ENCODE results near the gene SPO11.

Gene SPO11

DNA sequence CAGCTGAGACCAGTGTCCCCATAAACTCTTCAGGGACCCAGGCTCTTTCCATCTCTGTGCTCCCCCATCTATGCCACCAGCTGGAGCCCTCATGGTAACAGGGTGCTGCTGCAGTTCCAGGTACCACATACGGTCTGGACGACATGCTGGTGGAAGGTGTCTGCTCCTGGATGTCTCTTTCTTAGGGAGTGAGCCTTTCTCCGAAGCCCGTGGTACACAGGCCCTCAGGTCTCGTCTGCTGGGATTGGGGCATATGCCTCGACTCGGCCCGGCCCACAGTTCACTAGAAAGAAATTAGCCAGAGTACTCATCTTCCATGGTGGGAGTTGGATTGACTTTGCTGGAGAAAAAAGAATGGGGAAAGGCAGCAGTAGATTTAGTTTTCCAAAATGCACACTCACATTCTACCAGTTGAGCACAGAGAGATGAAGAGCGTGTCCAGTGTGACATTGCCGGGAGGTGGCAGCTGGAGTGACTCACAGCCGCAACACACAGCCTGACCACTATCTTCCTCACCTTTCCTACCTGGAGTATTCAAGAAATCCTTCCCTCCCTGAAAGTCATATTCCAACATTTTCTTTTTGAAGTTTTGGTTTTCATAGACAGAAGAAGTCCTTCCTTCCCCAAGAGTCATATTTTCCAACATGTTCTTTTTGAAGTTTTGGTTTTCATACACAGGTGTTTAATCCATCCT, 18.6 kb upstream of the SPO11 start:
- no peak for DNase-seq (ENCODE audit: low read depth in 2 of 2)

DNA sequence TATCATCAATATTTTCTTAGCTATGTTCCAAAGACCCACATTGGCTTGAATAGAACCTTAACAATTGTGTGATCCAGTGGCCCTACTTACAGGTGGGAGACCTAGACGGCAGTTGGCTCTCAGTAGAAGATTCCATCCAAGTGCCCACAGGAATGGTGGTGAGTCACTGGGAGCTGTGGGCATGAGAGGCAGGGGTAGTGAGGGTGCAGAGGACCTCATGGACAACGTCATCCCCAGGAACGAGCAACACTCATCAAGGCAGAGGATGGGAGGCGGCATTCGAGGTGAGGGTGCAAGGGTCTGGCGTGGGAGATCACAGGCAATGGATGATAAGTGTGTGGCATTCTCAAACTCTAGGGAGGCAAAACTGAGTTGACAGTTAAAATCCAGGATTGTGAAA, 17.5 kb upstream of the SPO11 start:
- DNase-seq (ENCODE audit: low read depth in 2 of 2): no peak

DNA sequence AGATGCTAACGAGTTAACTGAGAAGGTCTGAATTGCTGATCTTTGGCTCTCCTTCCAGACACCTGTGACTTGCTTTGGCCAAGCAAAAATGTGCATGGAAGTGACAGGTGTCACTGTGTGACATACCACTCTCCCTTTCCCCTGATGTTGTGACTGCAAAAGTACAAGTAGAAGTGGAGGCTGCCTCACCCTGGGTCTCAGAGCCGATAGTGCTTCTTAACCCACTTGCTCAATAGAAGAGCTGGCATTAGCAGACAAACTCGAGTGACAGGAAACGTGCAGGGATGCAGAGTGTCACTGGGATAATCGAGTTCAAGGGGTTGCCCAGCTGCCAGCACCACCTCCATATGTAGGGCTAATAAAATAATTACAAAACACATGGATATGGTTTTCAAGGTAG, 16.4 kb upstream of the SPO11 start:
- no peak for DNase-seq (ENCODE audit: low read depth in 2 of 2)

DNA sequence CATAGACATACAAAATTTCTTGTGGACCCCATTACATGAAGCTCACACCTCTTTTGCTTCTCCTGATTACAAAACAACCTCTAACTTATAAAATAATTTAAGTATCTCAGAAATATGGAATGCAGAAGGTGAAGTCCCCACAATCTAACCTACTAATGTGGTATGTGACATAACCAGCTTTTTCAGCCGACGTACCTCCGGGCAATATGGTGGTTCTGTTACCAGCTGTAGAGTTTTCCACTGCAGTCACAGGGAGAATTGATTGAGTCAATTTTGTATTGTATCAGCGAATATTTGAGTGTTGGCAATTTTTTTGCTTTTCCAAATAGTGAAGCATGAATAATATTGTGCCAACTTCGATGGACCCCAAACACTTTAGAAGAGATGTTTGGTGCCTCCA, 15.7 kb upstream of the SPO11 start:
- DNase-seq (ENCODE audit: low read depth in 2 of 2): no peak

DNA sequence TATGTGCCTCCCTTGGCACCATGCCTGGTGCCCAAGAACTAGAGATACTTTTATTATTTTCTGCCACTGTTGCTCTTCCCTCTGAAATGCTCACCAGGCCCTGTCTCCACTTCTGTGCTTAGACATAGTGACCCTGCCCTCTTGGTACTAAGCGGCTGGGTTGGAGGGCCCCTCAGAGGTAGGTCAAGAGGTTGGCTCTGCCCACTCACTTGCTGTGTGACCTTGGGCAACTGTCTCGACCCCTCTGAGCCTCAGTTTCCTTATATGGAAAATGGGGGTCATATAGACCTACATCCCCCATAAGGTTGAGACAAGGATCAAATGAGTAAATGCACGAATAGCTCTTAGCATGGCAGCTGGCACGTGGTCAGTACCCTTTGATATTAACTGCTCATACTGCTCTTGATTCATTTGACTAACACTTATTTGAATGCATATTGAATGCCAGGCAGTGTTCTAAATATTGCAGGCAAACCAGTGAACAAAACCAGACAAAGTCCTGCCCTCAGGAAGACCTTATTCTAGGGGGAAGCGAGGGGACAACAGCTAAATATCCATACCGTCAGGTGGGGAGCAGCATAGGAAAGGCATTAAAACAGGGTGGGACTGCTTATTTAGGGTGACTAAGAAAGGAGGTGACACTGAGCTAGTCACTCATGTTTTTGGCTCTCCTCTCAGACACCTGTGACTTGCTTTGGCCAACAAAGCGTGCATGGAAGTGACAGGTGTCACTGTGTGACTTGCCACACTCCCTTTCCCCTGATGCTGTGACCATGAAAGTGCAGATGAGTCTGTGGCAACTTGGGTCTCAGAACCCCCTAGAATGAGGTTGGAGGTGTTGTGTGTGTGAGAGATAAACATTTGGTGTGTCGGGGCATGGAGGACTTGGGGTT, 14.3 kb upstream of the SPO11 start:
- DNase-seq (ENCODE audit: low read depth in 2 of 2): no peak

DNA sequence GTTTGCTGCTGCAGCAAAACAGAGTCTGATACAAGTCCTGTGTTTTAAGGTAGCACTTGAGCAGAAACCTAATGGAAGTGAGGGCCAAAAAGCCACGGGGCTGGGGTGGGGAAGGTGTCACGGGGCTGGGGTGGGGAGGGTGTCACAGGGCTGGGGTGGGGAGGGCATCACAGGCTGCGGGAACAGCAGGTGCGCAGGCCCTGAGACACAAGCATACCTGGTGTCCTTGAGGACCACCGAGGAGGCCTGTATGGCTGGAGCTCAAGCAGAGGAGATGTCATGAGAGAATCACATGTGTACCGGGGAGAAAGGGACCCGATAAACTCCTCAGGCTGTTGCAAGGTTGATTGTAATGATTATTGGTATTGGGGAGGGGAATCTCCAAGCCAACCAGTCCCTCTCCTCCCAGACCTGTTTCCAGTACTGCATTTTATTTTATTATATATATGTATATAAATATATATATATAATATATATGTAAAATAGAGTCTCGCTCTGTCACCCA, 13.6 kb upstream of the SPO11 start:
- no peak for DNase-seq (ENCODE audit: low read depth in 2 of 2)

DNA sequence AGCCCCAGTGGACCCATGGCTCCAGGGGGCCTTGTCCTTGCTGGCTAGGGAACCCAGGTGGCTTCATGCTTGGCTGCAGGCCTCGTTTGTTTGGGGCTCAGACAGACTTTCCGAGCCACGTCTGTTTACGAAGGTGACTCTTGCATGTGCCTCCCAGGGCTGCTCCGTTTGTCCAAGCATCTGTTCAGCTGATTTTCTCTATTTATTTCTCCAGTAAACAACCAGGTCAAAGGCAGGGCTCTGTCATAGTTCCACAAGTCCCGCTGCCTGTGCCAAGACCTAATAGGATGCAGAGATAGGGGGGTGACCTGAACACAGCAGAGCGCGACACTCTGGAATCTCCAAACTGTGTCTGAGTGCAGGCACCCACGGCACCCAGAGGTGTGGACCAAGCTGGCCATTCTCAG, 12.8 kb upstream of the SPO11 start:
- no peak for DNase-seq (ENCODE audit: low read depth in 2 of 2)

DNA sequence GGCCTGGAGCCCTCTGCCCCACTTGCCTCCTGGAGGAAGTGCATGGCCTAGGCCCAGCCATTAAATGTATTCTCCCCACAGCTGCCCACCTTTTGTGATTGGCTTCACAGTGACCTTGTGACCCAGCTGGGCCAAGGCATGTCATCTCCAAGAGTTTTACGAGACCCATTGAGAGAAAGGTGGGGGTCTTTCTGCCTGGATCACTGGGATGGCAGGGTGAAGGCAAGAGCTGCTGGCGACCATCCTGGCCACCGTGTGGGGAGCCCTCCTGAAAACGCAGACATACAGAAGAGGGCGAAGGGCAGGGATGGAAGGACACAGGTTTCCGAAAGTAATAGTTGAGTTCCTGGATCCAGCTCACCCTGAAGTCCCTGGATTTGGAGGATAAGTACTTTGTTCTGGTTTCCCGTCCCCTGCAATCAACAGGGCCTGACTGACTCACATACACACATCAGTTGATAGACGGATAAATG, 12.3 kb upstream of the SPO11 start:
- DNase-seq (ENCODE audit: low read depth in 2 of 2): no peak

DNA sequence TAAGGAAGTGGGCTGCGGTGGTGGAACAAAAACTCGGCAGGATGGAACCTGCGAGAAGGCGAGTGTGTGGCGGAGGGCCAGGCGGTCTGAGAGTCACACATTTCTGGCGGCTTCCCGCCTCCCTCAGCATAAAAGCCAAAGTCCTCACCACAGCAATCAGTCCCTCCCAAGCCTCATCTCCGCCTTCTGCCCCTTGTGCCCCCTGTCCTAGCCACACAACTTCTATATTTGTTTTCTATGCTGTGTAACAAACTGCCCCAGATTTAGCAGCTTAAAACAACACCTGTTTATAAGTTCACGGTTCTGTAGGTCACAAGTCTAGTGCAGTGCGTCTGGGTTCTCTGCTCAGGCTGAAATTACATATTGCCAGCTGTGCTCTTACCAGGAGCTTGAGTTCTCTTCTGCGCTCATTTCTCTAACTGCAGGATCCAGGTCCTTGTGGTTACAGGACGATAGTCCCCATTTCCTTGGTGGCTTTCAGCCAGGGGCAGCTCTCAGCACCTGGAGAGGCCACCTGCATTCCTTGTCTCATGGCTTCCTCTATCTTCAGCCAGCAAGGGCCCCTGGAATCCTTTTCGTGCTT, 11.7 kb upstream of the SPO11 start:
- DNase-seq (ENCODE audit: low read depth in 2 of 2): no peak

DNA sequence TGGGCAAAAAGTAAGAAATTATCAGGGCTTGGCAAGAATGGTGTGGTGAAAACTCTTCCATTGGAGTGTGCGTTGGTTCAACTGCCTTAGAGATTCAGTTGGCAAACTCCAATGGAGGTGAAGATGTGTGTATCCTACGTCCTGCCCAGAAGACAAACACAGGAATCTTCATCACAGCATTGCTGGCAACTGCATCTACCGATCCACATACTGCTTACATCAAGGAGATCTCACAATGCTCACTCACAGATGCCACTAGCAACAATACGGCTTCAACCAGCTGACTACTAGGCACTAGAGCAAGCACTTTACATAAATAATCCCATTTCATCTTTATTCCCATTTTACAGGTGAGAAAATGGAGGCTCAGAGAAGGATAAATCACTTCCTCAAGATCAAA, 10.0 kb upstream of the SPO11 start:
- no peak for DNase-seq (ENCODE audit: low read depth in 2 of 2)

DNA sequence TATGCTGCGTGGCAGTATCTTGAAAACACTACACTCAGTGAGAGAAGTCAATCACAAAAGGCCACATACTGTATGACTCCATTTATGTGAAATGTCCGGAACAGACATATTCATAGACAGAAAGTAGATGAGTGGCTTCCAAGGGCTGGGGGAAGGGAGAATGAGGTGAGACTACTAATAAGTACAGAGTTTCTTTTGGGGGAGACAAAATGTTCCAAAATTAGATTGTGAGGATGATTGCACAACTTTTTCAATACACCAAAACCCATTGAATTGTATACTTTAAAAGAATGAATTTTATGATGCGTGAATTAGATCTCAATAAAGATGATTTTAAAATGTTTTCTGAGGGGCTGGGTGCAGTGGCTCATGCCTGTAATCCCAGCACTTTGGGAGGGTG, 9.2 kb upstream of the SPO11 start:
- no peak for DNase-seq (ENCODE audit: low read depth in 2 of 2)

DNA sequence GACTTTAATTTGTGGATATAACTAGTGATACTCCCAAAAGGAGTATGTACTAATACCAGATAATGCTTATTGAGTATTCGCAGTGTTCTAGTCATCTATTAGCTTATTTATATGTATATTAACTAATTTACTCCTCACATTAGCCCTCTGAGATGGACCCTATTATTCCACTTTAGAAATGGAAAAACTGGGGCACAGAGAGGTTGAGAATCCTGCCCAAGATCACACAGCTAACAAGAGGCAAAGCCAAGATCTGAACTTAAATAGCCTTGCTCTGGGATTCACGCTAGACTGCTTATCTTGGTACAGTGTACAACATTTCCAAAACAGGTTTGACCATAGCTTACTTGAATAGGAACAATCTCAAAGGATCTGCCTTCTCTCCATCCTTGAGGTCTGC, 8.5 kb upstream of the SPO11 start:
- DNase-seq (ENCODE audit: low read depth in 2 of 2): no peak

DNA sequence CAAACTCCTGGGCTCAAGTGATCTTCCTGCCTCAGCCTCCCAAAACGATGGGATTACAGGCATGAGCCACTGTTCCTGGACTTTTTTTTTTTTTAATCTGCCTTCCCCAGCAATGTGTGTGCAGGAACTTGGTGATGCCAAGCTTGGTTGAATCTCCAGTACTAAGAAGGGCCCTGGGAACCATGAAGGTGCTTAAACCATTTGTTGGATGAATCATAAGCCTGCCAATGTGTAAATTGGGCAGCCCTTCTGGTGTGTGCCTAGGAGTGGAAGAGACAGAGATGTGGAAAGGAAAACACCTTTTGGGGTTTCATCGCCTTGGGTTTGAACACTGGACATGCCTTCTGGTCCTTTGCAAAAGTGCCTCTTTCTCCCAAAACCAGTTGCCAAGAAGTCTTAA, 7.1 kb upstream of the SPO11 start:
- DNase-seq (ENCODE audit: low read depth in 2 of 2): no peak

DNA sequence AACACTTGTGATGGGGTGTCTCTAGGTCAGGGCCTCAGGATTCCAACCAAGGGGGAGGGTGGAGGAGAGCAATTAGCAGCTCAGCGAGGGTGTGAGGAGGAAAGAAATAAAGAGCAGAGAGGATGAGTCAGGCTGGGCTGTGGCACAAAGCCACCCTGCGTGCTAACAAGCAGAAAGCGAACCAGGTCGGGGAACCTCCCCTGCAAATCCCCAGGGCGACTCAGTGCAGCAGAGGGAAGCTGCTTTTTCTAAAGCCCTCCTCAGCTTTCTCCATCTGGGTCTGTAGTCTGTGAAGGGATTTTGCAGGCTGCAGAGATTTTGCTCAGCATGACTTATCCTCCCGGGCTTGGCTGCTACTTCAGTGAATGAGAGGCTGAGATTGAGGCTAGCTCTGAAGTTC, 6.6 kb upstream of the SPO11 start:
- DNase-seq (ENCODE audit: low read depth in 2 of 2): no peak

DNA sequence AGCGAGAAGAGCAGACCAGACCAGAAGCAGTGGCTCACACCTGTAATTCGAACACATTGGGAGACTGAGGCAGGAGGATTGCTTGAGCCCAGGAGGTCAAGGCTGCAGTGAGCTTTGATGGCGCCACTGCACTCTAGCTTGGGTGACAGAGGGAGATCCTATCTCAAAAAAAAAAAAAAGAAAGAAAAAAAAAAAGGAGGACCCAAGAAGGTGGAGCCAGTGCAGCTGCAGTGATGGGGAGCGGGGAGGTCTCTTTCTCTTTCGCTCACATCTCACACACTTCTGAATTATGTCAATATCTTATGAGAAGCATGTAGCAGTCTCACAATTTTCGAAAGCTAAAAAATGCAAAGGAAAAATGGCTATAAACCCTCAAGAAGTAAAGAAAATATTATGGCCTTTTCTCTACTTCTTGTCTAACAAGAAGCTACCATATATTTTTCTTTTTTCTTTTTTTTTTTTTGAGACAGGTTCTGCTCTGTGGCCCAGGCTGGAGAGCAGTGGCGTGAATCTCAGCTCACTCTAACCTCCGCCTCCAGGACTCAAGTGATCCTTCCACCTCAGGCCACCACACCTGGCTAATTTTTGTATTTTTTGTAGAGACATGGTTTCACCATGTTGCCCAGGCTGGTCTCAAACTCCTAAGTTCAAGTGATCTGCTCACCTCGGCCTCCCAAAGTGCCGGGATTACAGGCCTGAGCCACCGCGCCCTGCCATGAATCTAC, 3.8 kb upstream of the SPO11 start:
- no peak for DNase-seq (ENCODE audit: low read depth in 2 of 2)

DNA sequence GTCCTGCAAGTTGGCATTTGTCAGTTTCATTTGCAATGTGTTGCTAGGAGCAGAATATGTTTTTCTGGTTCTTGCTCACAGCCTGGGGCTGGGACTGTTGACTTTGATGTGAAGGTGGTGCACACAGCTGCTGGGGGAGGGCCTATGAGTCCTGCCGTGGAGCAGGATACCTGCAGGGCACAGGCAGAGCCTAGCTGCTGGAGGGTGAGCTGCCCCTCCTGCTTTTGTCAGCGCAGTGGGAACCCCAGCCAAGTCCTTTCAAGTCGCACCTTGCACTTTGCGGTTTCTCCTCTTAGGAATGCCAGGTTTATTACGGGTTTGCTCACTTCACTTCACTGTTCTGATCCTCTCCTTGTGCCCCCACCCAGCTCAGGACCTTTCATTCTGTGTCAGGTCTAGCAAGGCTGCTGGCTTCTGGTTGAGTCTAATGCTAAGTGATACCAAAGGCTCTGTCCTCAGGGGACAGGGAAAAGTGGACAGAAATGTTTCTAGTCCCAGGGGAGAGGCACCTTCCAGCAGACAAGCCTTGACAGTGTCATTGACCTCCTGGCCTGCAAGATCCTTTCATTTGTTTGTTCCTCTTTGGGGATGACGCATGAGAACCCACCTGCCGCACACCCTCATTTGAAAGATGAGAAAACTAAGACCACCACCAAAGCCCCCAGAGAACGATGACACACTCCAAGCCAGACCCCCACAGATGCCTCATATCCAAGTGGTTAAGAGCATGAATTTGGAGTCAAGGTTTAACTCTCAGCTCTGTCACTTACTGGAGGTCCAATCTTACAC, 2.7 kb upstream of the SPO11 start:
- no peak for DNase-seq (ENCODE audit: low read depth in 2 of 2)

DNA sequence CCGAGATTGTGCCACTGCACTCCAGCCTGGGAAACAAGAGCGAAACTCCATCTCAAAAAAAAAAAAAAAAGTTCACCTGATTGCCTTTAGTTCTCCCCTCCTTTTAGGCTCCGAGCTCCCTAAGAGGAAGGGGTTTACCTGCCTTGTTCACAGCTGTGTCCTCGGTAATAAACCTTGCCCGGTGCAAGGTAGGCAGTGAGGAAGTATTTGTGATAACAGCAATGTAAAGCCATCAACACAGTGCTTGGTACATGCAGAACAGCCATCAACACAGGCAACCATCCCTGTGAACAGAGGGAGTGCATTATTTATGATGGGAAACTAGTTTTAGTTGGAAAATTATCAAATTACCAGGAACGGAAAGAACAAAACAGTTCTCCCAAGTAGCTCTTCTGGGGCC, 1.8 kb upstream of the SPO11 start:
- DNase-seq (ENCODE audit: low read depth in 2 of 2): no peak

DNA sequence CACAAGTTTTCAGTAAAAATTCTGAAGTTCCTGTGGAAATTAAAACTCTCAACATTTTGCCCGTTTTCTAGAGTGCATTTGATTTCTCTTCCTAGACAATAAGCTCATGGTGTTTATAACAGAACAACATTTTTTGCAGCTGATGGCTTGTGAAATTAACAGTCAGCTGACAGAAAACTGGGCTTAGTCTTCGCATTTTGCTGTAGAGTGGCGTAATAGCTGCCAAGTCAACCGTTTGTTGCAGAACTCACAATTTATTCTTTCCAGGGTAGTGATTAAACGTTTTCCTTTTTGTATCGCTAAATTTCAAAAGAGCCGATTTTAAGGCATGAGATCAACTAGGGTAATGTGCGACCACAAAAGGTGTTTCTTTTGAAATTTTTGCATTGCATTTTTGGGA, 1.4 kb downstream of the SPO11 start:
- DNase-seq (ENCODE audit: low read depth in 2 of 2): no peak

DNA sequence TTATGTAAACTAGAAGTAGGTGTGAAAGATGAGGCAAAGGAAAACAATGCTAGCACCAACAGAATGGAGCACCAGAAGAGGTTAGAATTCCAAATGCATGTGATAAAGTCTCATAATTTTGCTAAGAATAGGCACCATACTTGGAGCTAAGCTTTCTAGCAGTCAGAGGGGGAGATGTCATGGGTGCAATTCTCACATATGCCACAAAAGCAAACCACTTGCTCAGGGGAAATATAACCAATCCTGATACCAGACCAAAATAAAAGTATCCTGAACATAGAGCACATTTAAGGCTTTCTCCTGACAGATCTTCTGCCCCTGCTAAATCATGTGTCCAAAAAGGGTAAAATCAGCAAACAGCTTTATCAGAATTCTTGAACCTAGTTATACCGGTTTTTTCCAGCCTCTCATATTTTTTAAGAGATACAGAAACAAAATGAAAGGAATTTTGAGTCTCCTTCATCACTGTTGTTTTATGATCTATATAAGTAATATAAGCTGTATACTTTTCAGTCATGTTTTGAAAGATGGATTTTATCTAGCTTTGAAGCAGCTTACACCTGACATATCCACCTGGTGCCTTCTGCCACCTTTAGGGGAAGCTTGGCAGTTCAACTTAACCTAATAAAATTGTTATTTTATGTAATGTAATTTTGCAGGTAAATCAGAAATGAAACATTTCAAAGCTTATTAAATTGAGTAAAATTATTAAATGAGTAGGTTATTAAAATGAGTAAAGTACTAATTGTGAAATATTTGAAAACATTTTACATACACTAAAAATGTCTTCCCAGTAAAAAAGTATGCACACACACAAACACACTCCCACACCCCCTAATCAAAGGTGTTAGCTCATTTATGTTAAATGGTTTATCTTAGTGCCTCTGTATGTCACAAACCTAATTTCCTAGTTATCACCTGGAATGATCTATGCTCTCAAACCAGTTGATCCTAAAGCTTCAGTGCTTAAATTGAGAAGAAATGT, 2.8 kb downstream of the SPO11 start:
- DNase-seq (ENCODE audit: low read depth in 2 of 2): no peak

DNA sequence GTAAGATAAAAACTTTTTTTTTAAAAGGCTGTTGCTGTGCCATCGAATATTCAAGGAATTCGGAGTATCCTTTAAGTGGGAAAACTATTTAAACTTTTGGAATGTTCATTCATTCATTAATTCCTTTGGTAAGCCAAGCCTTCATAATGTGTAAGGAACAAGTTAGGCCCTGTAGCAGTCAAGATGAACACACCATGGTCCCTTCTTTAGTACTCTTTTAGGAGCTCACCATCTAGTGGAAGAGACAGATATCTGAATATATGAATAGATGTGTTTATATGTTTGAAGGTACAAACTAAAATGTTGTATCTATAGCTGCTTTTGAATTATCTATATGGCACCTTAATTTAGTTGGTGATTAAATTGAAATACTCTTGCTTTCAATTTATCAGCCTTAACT, 5.8 kb downstream of the SPO11 start:
- no peak for DNase-seq (ENCODE audit: low read depth in 2 of 2)
